Fibroblast of peridontal ligament (primary cell): Measurements from ENCODE around the gene GIPR.
"Not testable (repeated sequence)": the region's sequence is repeated elsewhere in the genome, so short reads cannot be mapped to it uniquely, and the experiment has no call there.

Experiments used
- DNase-seq: peaks from one replicate; pipeline ENCODE4 v3.0.0-alpha.2; 2010; ENCODE audit errors: extremely low read depth

The GIPR gene, protein sequence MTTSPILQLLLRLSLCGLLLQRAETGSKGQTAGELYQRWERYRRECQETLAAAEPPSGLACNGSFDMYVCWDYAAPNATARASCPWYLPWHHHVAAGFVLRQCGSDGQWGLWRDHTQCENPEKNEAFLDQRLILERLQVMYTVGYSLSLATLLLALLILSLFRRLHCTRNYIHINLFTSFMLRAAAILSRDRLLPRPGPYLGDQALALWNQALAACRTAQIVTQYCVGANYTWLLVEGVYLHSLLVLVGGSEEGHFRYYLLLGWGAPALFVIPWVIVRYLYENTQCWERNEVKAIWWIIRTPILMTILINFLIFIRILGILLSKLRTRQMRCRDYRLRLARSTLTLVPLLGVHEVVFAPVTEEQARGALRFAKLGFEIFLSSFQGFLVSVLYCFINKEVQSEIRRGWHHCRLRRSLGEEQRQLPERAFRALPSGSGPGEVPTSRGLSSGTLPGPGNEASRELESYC

DNA sequence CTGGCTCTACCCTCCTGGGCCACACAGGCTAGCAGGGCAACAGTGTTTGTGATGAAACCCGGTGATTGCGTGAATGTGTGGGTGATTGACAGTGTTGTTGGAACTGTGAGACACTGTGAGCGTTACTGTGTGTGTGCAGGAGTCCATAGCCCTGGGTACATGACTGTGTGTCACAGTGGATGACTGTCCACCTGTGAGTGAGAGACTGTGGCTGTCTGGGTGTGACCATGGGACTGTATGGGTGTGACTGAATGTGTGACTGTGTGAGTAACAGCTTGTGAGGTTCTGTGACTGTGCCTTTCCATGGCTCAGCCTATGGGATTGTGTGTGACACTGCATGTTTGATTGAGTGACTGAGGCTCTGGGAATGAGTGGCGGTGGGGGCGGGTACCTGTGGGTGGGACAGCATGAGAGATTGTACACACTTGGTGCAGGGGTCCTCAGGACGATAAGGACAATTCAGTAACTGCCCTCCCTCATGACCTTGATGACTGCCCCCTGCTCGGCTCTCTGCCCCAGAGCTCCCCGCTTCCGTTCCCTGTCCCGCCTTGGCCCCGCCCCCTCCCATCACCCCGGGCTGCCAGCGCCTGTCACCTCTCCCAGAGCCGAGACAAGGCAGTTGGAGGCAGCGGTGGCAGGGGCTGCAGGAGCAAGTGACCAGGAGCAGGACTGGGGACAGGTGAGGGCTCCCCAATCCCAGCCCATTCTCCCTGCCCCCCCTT lies at the start of gene GIPR:
TSS of gene GIPR (plus strand) at position 602 of the 722 bp plus-strand sequence. CDS start 1,300 bp downstream, outside the sequence.
- no peak for DNase-seq

DNA sequence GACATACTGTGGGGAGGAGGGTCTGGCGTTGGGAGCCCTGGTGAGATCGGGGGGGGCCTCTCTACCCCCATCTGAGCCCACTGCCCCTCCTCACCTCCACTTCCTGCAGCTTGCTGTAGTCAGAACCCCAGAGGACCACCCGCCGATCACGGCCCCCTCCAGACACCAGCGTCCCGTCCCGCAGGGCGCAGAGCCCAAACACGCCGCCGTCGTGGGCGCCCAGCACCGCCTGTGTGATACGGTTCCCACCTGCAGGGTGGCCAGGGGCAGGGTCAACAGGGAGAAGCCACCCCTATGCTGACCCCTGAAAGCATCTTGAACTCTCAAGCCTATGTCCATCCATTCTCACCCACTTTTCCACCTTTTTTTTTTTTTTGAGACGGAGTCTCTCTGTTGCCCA lies 46.6 kb upstream of the GIPR start:
- DNase-seq = no peak

DNA sequence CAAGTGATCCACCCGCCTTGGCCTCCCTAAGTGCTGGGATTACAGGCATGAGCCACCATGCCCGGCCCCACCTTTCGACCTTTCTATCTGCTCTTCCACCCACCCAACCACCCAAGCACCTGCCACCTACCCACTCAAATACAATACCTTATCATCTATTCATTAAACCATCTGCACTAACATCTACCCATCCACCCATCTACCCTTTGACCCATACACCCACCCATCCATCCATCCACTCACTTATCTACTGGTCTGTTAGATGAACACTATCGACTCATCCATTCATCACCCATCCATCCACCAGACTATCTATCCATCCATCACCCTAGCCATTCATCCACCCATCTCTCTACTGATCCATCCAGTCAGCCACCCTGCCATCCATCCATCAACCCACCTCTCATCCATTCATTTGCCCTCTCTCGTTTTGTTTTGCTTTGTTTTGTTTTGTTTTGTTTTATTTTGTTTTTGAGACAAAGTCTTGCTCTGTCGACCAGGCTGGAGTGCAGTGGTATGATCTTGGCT lies 46.0 kb upstream of the GIPR start:
- no peak for DNase-seq

DNA sequence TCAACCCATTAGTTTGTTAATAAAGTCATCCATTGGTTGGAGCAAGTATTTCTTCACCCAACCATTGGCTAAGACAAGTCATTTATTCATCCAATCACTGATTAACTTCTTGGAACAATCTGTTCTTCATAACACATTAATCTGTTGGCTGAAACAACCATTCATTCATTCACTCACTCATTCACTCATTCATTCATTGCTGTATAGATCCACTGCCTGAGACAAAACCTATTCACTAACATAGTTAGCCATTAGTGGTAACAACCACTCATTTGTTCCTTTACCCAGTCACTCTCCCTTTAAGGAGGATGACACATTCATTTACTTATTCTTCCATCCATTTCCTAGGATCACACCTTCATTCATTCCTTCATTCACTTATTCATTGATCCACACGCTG lies 44.0 kb upstream of the GIPR start:
- no peak for DNase-seq

DNA sequence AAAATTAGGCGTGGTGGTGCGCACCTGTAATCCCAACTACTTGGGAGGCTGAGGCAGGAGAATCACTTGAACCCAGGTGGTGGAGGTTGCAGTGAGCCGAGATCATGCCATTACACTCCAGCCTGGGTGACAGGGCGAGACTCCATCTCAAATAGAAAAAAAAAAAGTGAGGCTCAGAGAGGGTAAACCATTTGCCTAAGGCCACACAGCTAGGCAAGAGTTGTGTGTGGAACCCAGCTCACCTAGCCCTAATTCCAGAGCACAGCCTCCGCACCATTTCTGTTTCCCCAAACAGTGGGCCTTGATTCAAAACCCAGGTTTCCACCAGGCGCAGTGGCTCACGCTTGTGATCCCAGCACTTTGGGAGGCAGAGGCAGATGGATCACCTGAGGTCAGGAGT lies 39.8 kb upstream of the GIPR start:
- not testable (repeated sequence) for DNase-seq

DNA sequence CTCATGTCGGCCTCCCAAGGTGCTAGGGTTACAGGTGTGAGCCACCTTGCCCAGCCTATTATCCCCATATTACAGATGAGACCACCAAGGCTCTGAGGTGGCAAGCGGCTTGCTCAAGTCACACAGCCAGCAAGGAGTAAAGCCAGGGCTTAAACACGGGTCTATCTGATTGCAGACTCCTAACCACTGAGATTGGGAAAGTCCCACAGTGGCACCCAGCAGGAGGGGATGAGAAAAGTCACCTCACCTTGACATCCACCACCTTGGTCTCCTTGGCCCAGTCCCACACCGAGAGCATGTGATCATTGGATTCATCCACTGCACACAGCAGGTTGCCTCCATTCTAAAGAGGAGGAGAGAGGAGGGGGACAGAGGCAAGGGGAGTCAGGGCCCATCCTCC lies 38.3 kb upstream of the GIPR start:
- DNase-seq = no peak

DNA sequence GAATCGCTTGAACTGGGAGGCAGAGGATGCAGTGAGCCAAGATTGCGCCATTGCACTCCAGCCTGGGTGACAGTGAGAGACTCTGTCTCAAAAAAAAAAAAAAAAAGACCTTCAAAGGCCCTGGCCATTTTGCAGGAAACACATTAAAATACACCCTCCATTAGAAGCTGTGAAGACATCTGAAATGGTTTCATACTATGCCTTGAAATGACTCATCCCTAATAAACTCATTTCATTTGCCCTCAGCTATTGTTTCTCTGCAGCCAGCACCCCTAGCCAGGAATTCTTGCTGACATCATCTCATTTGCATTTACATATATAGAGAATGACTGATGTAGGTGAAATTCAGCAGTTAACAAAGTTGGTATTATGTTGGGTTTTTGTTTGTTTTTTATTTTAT lies 37.6 kb upstream of the GIPR start:
- DNase-seq = peak; percentile 90

DNA sequence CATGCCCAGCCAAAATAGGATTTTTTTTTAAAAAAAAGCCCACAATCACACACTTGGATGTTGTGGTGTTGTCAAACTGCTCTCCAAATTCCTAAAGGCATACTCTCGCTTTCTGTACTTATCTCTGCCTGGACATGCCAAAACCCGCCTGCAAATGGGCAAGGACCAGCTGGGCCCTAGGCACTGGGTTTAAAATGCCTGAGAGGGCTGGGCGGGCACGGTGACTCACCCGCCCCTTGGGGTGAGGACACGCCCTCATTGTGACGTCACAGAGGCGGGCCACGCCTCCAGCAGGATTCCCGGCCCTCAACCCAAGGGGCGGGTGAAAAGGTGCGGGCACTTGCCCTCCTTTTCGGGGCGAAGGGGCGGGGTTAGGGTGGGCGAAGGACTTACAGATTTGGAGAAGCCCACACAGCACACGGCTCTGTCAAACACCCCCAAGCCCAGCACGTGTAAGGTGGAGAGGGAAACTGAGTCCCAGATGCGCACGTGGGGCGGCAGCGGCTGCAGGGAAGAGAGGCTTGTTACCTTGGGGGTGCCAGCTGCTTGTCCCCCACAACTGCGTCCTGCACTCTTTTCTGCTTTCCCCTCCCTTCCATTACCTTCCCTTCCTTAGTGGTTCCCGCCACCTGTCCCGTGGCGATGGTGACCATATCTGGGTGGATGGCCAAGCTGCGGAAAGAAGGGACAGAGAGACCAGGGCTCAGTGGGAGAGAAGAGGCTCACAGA lies 35.4 kb upstream of the GIPR start:
- DNase-seq = peak; percentile 88

DNA sequence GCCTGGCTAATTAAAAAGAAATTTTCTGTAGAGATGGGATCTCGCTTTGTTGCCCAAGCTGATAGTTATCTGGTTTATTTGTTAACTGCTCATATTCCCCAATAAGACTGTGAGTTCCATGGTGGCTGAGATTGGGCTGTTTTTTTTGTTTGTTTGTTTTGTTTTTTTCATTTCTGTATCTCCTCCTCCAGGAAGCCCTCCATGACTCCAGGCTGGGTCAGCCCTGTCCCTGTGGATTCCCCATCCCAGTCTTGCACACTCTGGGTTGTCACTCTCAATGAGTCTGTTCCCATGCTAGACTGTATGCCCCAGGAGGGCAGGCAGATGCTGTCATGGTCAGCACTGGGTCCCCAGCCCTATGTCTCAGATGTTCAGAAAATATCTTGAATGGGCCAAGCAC lies 31.7 kb upstream of the GIPR start:
- no peak for DNase-seq

DNA sequence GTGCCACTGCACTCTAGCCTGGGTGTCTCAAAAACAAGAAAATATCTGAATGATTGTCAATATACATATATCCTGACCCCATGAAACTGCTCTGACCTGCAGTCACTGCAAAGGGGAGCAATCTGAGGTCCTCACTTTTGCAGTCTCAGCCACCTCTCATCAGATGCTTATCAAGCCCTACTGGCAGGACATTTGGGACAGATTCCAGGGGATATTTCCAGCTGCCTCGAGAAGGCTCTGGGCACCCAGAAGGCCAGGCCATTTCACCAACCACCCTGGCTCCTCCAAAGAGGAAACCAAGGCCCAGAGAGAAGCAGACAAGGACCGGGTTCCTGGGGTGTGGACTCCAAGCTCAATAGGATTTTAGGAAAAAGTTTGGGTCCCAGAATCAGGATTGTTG lies 31.1 kb upstream of the GIPR start:
- DNase-seq = no peak

DNA sequence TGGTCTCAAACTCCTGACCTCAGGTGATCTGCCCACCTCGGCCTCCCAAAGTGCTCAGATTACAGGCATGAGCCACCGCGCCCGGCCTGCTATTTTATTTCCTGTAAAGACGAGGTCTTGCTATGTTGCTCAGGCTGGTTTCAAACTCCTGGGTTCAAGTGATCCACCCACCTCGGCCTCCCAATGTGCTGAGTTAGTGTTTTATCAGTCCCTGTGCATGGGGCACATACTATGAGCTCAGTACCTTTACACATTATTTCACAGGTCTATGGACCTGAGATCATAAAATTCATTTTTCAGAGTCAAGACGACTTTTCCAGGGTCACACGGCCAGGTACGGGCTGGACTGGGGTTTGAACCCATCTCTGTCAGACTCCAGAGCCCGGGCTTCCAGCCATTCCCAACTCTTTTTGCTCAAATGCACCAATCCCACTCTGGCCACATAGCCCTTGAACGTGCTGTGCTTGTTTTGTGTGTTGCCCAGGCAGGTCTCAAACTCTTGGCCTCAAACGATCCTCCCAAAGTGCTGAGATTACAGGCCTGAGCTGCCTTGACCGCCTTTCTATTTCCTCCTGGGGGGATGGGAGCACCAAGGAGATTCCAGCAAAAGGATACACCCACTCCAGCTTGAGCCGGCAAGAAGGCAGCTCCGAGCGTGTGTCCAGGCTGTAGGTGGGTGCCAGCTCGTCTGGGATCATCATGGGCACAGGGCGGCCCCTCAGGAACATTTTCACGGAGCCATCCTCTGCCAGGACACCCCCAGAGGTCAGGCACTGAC lies 29.9 kb upstream of the GIPR start:
- peak; percentile 14 for DNase-seq

DNA sequence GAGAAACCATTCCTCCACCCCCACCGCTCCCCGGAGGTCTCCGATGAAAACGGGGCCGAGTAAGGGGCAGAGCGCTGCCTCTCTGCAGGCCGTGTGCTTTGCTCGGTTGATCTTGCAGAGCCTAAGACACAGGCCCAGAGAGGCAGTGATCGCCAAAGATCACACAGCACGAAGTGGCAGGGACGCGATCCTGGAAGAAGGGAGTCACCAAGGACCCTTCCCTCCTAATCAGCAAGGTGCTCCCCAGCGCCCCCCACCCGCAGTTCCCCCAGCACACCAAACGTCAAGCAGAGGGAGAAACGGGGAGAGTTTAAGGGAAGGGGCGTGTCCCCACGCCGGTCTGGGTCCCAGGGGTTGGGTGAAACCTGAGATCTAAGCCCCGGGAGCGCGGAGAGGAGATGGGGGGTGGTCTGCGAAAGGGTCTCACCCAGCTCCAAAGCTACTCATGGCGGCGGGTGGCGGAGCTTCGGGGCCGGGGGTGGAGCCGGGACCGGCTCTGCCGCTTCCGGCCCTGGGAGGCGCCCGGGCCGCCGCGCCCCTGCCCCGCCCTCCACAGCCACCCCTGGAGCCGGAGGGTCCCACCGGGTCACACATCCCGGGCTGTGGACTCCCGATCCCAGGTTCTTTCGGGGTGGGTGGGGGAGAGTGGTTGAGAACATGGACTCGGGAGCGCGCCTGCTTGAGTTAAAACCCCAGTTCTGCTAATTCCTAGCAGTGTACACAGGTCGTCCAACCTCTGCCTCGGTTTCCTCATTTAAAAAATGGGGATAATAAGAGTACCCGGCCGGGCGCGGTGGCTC lies 28.9 kb upstream of the GIPR start, which contains the start of gene EML2:
TSS of gene EML2 (minus strand) at position 468 of the 800 bp plus-strand sequence. CDS start at position 447, 21 bp downstream.
- peak; percentile 5 for DNase-seq

DNA sequence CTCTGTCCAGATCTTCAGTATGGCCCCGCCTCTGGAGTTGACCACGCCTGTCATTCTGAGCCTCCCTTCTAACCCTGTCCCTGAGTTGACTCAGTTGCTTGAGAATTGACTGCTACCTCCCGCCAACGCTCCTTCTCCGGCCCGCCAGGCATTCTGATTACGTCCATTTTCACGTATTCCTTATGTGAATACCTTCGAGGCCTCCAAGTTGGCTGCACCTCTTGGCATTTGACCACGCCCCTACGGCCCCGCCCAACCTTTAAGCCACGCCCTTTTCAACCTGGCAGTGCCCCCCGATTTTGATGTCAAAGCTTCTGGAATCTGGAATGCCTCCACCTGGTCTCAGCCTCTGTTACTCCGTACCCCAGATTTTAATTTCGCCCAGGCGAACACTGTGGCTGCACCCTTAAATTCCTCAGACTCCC lies 27.2 kb upstream of the GIPR start:
- no peak for DNase-seq

DNA sequence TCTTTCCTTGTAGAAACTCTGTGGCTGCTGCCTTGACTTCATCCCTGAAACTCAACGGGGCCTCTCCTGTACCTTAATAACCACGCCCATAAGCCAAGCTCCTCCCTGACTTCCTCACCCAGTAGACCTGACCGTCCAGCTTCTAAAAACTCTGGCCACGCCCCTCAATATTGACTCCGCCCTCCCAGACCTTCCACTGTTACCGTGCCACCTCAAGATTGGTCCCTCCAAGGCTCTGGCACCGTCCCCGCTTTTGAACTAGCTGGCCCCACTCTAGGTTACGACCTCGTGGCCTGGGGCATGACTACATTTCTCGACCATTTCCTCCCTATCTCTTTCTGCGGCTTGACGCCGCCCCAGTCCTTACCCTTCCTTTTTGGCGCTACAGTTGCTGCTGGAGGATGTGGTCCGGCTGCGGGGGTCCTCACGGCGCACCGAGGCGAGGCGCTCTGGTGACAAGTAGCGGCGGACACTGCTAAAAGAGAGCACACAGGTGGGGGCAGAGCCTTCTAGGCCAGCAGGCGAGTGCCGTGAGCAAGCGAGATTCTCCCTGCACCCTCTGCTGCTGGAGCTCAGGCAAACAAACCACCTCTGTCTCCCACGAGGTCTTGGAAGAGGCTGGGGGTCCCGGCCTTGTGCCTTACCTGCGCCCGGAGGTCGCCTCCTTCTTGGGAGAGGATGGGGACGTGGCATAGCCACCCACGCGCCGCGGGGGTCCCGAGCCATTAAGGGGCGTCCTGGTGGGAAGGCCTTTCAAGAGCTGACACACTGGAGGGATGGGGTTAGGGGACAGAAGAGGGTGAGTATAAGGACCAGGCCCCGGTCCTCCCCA lies 26.5 kb upstream of the GIPR start:
- peak; percentile 21 for DNase-seq

DNA sequence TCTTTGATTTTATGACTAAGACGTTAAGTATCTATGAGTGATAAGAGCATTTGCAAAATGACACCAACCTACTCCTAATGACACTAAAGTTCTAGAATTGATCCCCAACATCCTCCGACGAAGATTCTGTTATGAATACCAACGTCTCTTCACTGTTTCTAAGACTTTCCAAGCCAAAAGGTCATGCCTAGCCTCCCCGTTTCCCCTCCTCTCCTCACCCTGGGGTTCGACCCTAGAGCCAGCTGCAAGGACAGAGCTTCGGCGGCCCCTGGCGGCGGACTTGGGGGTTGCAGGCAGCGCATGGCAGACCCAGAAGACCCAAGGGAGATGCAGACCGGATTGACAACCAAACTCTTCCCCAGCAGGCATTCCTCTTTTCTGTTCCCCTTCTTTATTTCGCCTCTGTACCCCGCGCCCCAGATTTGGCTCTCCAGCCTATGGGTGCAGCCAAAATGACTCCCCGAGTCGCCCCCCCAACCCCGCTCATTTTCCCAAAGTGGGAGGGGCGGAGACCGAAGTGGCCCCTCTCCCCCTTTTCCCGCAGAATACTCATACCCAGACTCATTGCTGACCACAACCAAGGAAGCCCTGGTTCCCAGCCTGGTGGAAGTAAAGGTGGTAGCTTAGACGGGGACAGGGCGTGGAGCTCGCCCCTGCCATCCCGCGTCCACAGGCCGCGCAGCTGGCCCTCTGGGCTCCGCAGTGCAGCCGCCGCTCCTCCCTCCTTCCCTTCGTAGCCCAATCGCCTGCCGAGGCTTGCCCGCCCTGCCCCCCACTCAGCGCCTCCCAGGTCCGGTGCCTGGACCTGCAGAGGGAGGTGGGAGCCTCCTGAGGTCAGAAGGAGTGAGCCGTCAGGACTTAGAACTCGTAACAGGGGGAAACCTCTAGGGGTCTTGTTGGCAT lies 24.7 kb upstream of the GIPR start:
- peak; percentile 71 for DNase-seq

DNA sequence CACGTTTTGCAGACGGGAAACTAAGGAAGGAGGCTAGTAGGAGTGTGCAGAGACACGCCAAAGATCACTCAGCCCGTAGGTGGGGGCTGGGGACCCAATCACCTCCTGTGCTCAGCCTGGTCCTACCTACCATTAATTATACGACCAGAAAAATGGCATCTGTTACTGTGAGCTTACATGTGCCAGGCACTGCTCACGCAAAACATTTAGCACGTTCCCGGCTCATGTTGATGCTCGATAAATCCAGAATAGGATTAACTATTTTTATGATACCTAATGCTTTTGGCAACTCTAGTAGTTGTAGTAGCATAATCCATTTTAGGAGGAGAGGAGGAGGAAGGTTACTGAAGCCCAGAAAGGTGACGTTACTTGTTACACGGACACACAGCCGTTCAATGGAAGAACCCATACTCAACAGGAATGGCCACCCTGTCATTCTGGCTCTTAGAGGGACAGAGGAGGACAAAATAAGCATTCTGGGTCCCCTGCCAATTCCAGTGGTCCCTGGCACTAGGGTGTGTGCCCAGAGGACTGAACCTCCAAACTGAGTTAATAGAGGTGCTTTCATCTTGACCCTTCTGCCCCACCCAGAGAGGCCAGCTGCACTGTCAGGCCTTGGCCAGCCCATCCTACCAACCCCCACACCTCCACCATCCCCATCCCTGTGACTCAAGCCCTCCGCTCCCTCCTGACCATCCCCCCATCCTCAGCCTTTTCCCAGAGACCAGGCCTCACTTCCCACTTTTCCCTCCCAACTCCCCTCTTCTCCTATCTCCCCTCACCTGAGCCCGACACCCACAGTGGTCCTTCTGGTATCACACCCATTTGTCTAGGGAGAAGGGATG lies 23.9 kb upstream of the GIPR start:
- no peak for DNase-seq

DNA sequence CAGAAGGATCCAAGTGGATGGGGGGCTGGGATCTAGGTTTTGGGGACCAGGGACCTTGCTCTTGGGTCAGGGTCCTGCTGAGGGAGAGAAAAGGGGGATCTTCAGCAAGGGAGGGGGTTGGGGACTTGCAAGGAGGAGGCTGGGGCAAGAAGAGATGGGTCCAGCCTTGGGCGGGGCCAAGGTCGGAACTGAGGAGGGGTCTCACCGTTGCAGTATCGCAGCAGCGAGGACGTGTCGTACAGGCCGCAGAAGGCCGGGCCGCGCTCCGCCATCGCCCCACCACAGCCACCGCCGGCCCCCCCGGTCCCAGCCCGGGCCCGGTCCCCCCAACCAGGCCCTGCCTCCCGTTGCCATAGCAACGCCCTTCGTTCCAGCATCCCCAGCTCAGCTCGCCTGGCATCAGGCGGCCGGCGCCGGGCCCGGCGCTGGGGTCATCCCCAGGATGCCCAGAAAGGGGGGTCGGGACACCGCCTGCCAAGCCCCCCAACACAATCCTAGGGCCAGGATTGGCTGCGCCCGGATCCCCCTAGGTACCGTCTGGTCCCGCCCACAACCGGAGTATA lies 22.9 kb upstream of the GIPR start:
- no peak for DNase-seq
